ENCODE data around the gene PRSS1. TPM values are rescaled to one million over a fixed set of nuclear protein-coding genes. Genes with fewer than 3 reads are reported as not detected.

The PRSS1 gene
- total RNA-seq (2022; extraction: Qiagen RNA extraction) = not detected in 5 replicates

DNA sequence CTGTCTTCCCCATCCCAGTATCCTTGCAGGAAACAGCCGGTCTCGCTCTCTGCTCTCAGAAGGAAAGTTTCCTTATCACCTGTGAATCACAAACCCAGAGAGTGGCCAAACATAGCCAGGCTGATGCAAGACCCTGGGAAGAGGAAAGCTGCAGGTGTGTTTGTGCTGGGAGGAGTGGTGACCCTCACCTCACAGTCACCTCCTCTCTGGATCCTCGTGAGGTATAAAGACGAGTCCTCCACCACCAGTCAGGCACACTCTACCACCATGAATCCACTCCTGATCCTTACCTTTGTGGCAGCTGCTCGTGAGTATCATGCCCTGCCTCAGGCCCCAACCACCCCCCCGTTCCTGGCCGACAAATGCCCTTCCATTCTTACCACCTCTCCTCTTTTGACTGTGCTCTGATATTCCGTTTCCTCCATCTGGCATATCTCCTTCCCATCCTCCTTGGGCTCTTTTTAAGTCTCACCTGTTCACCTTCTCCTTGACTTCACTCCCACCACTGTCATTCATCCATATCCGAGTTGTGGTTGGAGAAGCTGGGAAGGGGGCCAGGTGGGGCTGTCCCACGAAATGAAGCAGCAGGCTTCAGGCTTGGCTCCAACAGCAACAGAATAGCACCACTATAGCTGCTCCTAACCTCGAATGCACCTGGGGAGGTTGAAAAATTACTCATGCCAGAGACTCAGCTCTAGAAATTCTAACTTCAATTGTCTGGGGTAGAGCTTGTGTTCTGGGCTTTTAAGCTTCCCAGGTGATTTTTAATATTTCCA, at the start of gene PRSS1:
Gene PRSS1, plus strand, starts transcription at position 255 of the 776 bp plus-strand sequence. Its CDS starts 13 bp downstream, at position 268.

GRCh38 chr7:142770661-142771352, 21.5 kb downstream of the PRSS1 start, which contains the start of gene PRSS2:
Gene PRSS2 (plus strand): TSS chr7:142770970. CDS start chr7:142770983, 13 bp downstream.

Other genes with a start within 250 kb of the PRSS1 start
- gene PRSS2, start 21.5 kb downstream of the PRSS1 start, total RNA-seq (2022; extraction: Qiagen RNA extraction) = not detected in 5 replicates
- gene EPHB6, start 105.6 kb downstream of the PRSS1 start, total RNA-seq (2022; extraction: Qiagen RNA extraction) = 0.20 to 0.84 TPM (median 0.77 TPM) in 5 replicates
- not detected in 5 replicates for gene TRPV6, start 136.3 kb downstream of the PRSS1 start, total RNA-seq (2022; extraction: Qiagen RNA extraction)
- not detected in 5 replicates for gene TRPV5, start 184.3 kb downstream of the PRSS1 start, total RNA-seq (2022; extraction: Qiagen RNA extraction)
- gene LLCFC1, start 190.0 kb downstream of the PRSS1 start, total RNA-seq (2022; extraction: Qiagen RNA extraction) = not detected in 5 replicates
- 0.05 TPM in 1 of 5 replicates, not detected in the others for gene KEL, start 212.9 kb downstream of the PRSS1 start, total RNA-seq (2022; extraction: Qiagen RNA extraction)